Occipital lobe (tissue), 2 donors: ENCODE data around the gene HINT1. TPM values are rescaled to one million over a fixed set of nuclear protein-coding genes. Genes with fewer than 3 reads are reported as not detected.

ENCODE experiments used
- DNase-seq: peaks from one replicate; lab custom pipeline; 2025; lab: John Stamatoyannopoulos, UW
- total RNA-seq: library from RNA; depleted of rRNA; stranded (reverse); fragments of >200 nt; gene quantifications from one replicate; pipeline ENCODE4 v1.2.3, GENCODE V29; 2014

Gene HINT1
- total RNA-seq, 1 donor from 2014 or later, result 173 TPM

GRCh38 chr5:131109540-131110255 lies 55.4 kb downstream of the HINT1 start:
- no peak for DNase-seq

Other genes starting within 250 kb of the HINT1 start
- gene LYRM7, start 5.7 kb upstream of the HINT1 start, total RNA-seq, result 28.7 TPM
- 170 TPM for gene CDC42SE2, start 98.8 kb upstream of the HINT1 start, total RNA-seq